Neural progenitor cell (in vitro differentiated cells): ENCODE results near the gene TNXB.
"Not testable (repeated sequence)": the region's sequence is repeated elsewhere in the genome, so short reads cannot be mapped to it uniquely, and the experiment has no call there.

ENCODE experiments used
- EZH2 ChIP-seq: fragments of 200-600 bp; sonication (generic); IDR thresholded peaks from 2 replicates; pipeline ENCODE4 v1.6.1; 2017; ENCODE audit warnings: antibody characterized with exemption, mild to moderate bottlenecking, moderate library complexity
- EZH2phosphoT487 ChIP-seq: fragments of 200-600 bp; sonication (generic); IDR thresholded peaks from 2 replicates; pipeline ENCODE4 v1.6.1; 2017; ENCODE audit warnings: antibody characterized with exemption
- TF ChIP-seq, protein P1 (sequence below): fragments of 200-600 bp; sonication (generic); IDR thresholded peaks from 2 replicates; pipeline ENCODE4 v1.5.1; 2017; ENCODE audit warnings: antibody characterized with exemption, mild to moderate bottlenecking

DNA sequence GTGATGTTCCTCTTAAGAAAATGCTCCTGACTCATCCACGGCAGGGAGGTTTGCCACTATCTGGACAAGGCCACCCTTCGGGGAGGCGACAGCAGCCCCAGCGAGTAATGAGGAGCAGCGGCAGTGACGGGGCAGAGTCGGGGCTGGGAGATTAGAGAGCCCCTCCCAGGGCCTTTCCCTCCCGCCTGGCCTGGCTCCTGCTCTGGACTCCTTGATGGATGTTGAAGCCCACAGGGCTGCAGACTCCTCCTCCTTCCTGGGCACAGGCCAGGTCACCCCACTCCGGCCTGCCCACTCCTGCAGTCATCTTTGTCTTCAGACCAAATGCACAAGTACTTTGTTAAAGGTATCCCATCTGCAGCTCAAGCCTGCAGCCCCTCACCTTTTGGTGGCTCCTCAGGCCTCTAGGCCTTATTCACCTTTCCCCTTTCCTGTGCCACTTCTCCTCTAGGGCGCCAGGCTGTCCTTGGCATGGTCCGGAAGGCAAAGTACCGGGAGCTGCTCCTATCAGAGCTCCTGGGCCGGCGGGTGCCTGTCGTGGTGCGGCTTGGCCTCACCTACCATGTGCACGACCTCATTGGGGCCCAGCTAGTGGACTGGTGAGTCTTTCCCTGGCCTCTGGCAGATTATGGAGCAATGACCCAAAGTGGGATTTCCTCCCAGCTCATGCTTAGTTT lies 96.1 kb downstream of the TNXB start:
- TF ChIP-seq, protein P1, sequence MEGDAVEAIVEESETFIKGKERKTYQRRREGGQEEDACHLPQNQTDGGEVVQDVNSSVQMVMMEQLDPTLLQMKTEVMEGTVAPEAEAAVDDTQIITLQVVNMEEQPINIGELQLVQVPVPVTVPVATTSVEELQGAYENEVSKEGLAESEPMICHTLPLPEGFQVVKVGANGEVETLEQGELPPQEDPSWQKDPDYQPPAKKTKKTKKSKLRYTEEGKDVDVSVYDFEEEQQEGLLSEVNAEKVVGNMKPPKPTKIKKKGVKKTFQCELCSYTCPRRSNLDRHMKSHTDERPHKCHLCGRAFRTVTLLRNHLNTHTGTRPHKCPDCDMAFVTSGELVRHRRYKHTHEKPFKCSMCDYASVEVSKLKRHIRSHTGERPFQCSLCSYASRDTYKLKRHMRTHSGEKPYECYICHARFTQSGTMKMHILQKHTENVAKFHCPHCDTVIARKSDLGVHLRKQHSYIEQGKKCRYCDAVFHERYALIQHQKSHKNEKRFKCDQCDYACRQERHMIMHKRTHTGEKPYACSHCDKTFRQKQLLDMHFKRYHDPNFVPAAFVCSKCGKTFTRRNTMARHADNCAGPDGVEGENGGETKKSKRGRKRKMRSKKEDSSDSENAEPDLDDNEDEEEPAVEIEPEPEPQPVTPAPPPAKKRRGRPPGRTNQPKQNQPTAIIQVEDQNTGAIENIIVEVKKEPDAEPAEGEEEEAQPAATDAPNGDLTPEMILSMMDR, result not testable (repeated sequence)
- not testable (repeated sequence) for TF ChIP-seq EZH2phosphoT487, EZH2
